ENCODE results near the gene PGAM2.

PGAM2 gene

GRCh38 chr7:44051611-44052220, 13.7 kb downstream of the PGAM2 start:
- no peak for TF ChIP-seq CTCF (IDR thresholded peaks at IDR 0.05)

GRCh38 chr7:44050915-44051560, 14.3 kb downstream of the PGAM2 start:
- no peak for TF ChIP-seq CTCF (IDR thresholded peaks at IDR 0.05)

GRCh38 chr7:44050121-44050914, 15.0 kb downstream of the PGAM2 start:
- no peak for TF ChIP-seq CTCF (IDR thresholded peaks at IDR 0.05)

- TF ChIP-seq CTCF (IDR thresholded peaks at IDR 0.05): no peak
Observed at GRCh38 chr7:44048031-44048795, 17.2 kb downstream of the PGAM2 start.

- TF ChIP-seq CTCF (IDR thresholded peaks at IDR 0.05): no peak
Observed at GRCh38 chr7:44046321-44047061, 18.9 kb downstream of the PGAM2 start.

- TF ChIP-seq CTCF (IDR thresholded peaks at IDR 0.05): no peak
Observed at GRCh38 chr7:44045226-44046014, 19.9 kb downstream of the PGAM2 start.

Data from LNCAP (cell line).